Globus pallidus (tissue), 1 donor: Measurements from ENCODE around the gene RFT1.

Source experiments
- DNase-seq: peaks from one replicate; pipeline ENCODE4 v3.0.0-alpha.2; 2015; ENCODE audit warnings: low spot score

Gene RFT1

GRCh38 chr3:53126601-53127000 lies 3.6 kb downstream of the RFT1 start:
- DNase-seq = no peak

GRCh38 chr3:53123953-53124352 lies 6.3 kb downstream of the RFT1 start:
- no peak for DNase-seq

GRCh38 chr3:53123510-53123909 lies 6.7 kb downstream of the RFT1 start:
- no peak for DNase-seq

- DNase-seq = no peak
These were observed 7.3 kb downstream of the RFT1 start for GRCh38 chr3:53122933-53123305.

- no peak for DNase-seq
These were observed 7.8 kb downstream of the RFT1 start for GRCh38 chr3:53122255-53122932.

- DNase-seq = no peak
These were observed 9.9 kb downstream of the RFT1 start for GRCh38 chr3:53120336-53120735.

GRCh38 chr3:53116956-53117355 lies 13.3 kb downstream of the RFT1 start:
- no peak for DNase-seq

GRCh38 chr3:53114412-53115074 lies 15.7 kb downstream of the RFT1 start:
- DNase-seq = no peak

- peak; percentile 77 for DNase-seq
These were observed 16.2 kb downstream of the RFT1 start for GRCh38 chr3:53114011-53114400.

- DNase-seq = no peak
These were observed 16.8 kb downstream of the RFT1 start for GRCh38 chr3:53113293-53114010.

GRCh38 chr3:53111822-53112221 lies 18.4 kb downstream of the RFT1 start:
- DNase-seq = no peak

GRCh38 chr3:53109891-53110771 lies 20.1 kb downstream of the RFT1 start:
- DNase-seq = no peak

GRCh38 chr3:53109190-53109589 lies 21.0 kb downstream of the RFT1 start:
- no peak for DNase-seq

- no peak for DNase-seq
These were observed 25.5 kb downstream of the RFT1 start for GRCh38 chr3:53104762-53105161.

GRCh38 chr3:53103397-53104296 lies 26.6 kb downstream of the RFT1 start:
- no peak for DNase-seq

GRCh38 chr3:53102601-53103147 lies 27.6 kb downstream of the RFT1 start:
- no peak for DNase-seq

GRCh38 chr3:53101956-53102355 lies 28.3 kb downstream of the RFT1 start:
- no peak for DNase-seq

- no peak for DNase-seq
These were observed 29.3 kb downstream of the RFT1 start for GRCh38 chr3:53100818-53101466.

GRCh38 chr3:53097887-53098286 lies 32.3 kb downstream of the RFT1 start:
- no peak for DNase-seq

- DNase-seq = no peak
These were observed 37.3 kb downstream of the RFT1 start for GRCh38 chr3:53092942-53093341.
